HG02981 (cell line): Measurements from ENCODE around the gene LRRK1.

Experiments used
- ATAC-seq: cut with Tn5 transposase; IDR thresholded peaks from one replicate; pipeline ENCODE4 v1.9.1; 2021; ENCODE audit warnings: mild to moderate bottlenecking, moderate library complexity; ENCODE audit not compliant: unreplicated experiment

LRRK1 gene

GRCh38 chr15:101019366-101019896 lies 100.3 kb downstream of the LRRK1 start:
- no peak for ATAC-seq

GRCh38 chr15:101020451-101020850 lies 101.3 kb downstream of the LRRK1 start:
- no peak for ATAC-seq

DNA sequence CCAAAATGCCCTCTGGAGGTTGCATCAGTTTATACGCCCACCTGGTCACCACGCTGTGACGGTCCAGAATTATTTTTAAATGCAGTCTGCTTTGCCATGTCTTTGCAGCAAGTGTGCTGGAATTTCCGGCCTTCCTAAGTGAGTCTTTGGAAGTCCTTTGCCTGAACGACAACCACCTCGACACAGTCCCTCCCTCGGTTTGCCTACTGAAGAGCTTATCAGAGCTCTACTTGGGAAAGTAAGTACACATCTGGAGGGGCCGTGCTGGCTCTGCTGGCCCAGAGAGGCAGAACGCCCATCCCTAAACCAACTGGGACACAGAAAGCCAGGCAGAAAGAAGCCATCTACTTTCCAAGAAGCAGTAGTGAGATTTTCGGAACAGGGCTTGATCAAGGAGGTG lies 101.8 kb downstream of the LRRK1 start:
- no peak for ATAC-seq

GRCh38 chr15:101022306-101022705 lies 103.1 kb downstream of the LRRK1 start:
- ATAC-seq, result no peak

GRCh38 chr15:101022876-101023275 lies 103.7 kb downstream of the LRRK1 start:
- no peak for ATAC-seq

DNA sequence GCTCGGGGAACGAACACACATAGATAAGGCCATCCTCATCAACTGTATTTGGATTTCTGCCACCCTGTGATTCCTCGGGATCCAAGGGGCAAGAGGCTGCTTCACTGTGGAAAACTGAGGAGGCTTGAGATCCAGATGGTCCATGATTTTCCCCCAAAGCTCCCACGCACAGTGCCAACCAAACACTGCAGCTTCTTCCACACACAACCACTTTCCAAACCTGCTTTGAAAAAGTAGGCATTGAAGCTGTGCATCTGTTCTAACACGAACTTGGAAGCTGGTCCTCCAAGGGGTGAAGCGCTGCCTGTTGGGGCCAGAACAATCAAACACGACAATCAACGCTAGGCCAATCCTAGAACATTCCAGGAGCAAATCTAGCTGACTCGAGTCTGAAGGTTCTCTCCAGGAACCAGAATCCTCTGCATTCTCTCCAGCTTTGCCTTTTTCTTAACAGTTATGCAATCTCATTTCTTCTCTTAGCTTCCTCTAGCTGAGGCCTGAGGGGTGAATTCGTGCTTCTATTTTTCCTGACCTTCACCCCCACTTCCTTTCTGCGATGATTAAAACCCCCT lies 104.4 kb downstream of the LRRK1 start:
- ATAC-seq, result no peak

DNA sequence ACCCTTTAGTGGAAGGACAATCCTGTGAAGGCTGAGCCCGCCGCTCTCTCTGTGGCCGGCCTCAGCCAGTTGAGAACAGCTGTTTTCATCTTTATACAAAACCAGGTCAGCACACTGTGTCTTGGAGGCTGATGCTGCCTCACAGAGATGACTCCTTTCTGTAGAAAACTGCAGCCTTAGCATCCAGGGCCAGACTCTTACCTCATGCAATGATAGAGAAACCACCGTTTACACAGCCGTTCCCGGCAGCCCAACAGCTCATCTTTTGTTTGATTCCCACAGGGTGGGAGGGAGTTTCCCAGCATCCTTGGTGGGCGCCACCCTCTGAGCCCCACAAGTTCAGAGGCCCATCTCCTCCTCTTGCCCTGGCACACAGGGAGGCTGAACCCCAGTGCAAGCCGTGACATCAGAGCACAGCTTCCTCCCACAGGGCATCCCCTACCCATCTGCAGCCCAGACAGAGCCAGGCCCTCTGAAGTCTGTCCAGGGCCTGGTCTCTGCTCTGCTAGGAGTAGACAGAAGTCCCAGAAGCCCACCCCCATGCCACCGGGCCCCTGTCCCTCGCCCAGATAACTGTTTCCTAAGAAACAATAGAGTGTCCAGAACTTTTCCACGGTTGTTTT lies 105.0 kb downstream of the LRRK1 start:
- ATAC-seq, result no peak

- no peak for ATAC-seq
Observed at GRCh38 chr15:101024706-101025500, 105.7 kb downstream of the LRRK1 start.

GRCh38 chr15:101025501-101025885 lies 106.3 kb downstream of the LRRK1 start:
- ATAC-seq, result no peak

DNA sequence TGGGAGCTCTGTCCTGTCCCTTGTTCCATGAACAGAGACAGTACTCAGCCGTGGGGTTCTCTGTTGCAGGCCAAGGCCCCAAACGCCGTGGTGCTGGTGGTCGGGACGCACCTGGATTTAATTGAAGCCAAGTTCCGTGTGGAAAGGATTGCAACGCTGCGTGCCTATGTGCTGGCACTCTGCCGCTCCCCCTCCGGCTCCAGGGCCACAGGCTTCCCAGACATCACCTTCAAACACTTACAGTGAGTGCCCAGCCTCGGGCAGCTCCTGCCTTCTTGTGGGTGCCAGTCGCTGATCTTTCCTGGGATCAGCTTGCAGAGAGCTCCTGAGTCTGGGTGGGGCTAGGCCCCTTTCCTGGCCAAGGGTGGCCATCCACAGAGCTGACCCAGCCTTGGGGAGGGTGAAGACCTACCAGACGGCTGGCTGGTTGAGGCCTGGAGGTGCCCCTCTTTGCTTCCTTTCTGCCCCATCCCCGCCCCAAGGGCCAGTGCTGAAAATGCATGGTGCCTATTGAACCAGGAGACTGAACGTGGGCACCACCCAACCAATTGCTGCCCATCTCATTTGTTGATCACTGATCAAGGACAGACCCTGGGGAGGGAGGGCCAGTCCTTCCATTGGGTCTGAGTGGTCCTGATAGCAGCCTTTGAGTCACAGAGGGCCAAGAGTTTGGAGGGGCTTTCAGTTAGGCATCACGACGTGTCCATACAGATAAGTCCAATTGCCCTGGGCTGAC lies 106.9 kb downstream of the LRRK1 start:
- ATAC-seq, result no peak

- no peak for ATAC-seq
Observed at GRCh38 chr15:101026656-101027272, 107.6 kb downstream of the LRRK1 start.

GRCh38 chr15:101027273-101027901 lies 108.2 kb downstream of the LRRK1 start:
- ATAC-seq, result no peak

DNA sequence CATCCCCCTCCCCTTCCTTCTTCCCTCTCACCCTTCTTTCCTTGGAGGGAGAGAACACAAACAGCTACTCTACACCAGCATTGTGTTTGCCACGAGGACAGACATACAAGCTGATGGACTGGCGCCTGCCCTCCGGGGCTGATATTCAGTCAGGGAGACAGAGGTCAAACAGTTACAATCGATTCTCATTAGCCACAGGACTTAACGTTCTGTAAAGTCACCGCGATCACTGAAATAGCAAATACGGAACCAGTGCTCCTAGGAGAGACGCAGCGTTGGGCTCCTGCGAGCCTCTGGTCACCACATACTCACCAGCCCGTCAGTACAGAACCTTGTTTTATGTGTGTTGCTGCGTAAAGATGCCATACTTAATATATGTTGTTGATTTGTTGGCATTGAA lies 108.8 kb downstream of the LRRK1 start:
- no peak for ATAC-seq

- ATAC-seq, result no peak
Observed at GRCh38 chr15:101028321-101028720, 109.2 kb downstream of the LRRK1 start.

DNA sequence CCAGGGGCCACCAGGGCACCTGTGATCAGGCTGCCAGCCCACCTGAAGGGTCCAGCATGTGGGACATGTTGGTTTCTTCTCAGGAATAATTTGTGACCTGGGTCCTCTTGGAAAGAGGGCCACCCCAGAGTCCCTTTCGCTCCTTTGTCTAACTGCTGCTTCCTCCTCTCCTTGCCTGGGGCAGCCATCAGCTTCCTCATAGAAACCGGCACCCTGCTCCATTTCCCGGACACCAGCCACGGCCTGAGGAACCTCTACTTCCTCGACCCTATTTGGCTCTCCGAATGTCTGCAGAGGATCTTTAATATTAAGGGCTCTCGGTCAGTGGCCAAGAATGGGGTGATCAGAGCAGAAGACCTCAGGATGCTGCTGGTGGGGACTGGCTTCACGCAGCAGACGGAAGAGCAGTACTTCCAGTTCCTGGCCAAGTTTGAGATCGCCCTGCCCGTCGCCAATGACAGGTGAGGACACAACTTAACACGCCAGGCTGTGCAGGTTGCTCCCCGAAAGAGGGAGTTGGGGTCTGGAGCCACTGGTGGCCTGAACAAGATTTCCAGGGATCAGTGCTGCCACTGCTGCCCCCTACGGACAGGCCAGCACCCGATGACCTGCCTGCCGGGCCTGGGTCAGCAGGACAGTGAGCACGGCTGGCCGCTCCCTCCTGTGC lies 109.7 kb downstream of the LRRK1 start:
- ATAC-seq, result no peak

DNA sequence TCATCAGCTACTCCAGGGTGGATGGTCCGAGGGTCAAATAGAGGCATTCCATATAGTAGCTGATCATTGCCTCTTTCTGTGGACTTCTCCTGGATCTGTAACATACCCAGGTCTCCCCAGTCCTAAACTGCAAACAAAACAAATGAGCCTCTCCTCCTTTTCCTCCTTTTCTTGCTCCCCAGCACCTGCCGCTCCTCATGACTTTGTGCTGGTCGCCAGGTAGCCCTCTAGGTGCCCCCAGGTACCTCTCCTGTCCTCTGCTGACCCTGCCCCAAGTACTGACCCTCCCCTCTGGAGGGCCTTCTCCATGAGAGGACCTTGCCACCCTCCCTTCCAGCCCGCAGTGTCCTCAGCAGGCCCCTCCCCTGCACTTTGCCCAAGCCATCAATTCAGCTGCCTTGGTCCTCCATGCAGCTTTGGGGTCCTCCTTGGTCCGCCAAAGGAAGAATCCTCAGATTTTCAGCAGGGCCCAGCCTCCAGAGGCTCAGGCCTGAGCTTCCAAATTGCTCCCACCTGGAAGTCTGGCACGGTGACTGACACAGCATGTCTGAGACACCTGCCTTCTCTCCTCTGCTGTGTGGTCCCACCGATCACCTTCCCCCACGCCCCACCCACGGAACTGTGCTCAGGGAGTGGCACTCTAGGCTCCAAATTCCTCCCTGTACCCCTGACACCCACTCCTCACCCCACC lies 111.0 kb downstream of the LRRK1 start:
- ATAC-seq, result no peak

- no peak for ATAC-seq
Observed at GRCh38 chr15:101031213-101031612, 112.1 kb downstream of the LRRK1 start.

- ATAC-seq, result no peak
Observed at GRCh38 chr15:101033801-101034200, 114.6 kb downstream of the LRRK1 start.

DNA sequence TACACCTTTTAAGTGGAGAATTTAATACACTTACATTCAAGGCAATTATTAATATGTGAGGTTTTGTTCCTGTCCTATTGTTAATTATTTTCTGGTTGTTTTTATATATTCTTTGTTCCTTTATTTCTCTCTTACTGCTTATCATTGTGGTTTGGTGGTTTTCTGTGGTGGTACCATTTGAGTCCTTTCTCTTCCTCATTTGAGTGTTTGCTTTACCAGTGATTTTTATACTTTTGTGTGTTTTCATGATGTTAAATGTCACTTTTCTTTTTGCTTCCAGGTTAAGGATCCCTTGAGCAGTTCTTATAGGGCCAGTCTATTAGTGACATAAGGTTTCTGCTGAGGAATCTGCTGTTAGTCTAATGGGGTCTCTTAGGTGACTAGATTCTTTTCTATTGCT lies 116.5 kb downstream of the LRRK1 start:
- ATAC-seq, result no peak
